ENCODE results near the gene WNT3A. TPM values are rescaled to one million over a fixed set of nuclear protein-coding genes. Genes with fewer than 3 reads are reported as not detected.

The WNT3A gene
- total RNA-seq, 2 experiments from 2014 or later: 0.08 to 0.14 TPM

DNA sequence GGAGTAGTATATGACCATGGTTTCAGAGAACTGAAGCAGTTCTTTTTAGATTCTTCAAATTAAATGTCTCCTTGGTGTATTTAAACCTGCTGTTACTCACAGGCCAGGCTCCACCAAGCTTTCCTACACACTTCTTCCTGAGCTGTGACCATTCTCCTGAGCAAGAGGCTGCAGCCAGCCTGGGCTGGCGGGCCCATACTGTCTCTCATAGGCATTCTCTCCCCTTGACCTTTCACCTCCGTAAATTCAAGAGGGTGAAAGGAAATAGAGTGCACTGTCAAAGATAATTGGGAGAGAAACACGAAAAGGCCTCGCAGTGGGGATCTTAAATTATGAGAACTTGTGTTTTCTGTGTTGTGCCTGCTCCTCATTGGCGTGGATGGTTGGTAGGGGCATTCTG, 78.0 kb downstream of the WNT3A start:
- H3K27ac Mint-ChIP-seq: peak overlapping the region; percentile 99
- H3K4me3 Mint-ChIP-seq: peak overlapping the region; percentile 97
- Histone ChIP-seq H3K36me3 (ENCODE audit: insufficient read depth, low read length) (peaks cover 22% of the 10 kb centered on the region), H3K4me1 (ENCODE audit: insufficient read depth, low read length) (peaks cover 84% of the 10 kb centered on the region), H3K27me3 (ENCODE audit: control insufficient read depth in 1 of 2, insufficient read depth in 2 of 2, low read length in 2 of 2) (no peaks in the 10 kb centered on the region), H3K9me3 (ENCODE audit: control insufficient read depth in 1 of 2, insufficient read depth in 1 of 2, low read length in 2 of 2) (no peaks in the 10 kb centered on the region), H3K27ac (ENCODE audit: low read depth in 1 of 2, low read length in 2 of 2) (no peak overlapping the region), H3K4me3 (ENCODE audit: low read length) (peak overlapping the region; percentile 80)
- DNase-seq: no peak
- TF ChIP-seq, protein P1, sequence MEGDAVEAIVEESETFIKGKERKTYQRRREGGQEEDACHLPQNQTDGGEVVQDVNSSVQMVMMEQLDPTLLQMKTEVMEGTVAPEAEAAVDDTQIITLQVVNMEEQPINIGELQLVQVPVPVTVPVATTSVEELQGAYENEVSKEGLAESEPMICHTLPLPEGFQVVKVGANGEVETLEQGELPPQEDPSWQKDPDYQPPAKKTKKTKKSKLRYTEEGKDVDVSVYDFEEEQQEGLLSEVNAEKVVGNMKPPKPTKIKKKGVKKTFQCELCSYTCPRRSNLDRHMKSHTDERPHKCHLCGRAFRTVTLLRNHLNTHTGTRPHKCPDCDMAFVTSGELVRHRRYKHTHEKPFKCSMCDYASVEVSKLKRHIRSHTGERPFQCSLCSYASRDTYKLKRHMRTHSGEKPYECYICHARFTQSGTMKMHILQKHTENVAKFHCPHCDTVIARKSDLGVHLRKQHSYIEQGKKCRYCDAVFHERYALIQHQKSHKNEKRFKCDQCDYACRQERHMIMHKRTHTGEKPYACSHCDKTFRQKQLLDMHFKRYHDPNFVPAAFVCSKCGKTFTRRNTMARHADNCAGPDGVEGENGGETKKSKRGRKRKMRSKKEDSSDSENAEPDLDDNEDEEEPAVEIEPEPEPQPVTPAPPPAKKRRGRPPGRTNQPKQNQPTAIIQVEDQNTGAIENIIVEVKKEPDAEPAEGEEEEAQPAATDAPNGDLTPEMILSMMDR (IDR thresholded peaks at IDR 0.05): no peak
- intact Hi-C loops (cut with DNase I, micrococcal nuclease): loop anchor here (2.0 to 10.0 kb wide), 6 partner anchors 14 to 1140 kb away; partner anchors contain the start of genes IBA57 (in 2 of the 2), COQ8A (in 1 of the 2) and ZNF678 (in 1 of the 2)
- peaks cover 49% of the 10 kb centered on the region for H3K36me3 Mint-ChIP-seq (ENCODE audit: low read depth)
- H3K9me3 Mint-ChIP-seq: no peaks in the 10 kb centered on the region
- no peaks in the 10 kb centered on the region for H3K27me3 Mint-ChIP-seq
- ChIA-PET CTCF (interaction anchor here (1.3 kb wide), 2 partner anchors 17 to 82 kb away, joined by 3 to 6 read pairs; no protein-coding TSS in a partner anchor), POLR2A (interaction anchor here (3.5 to 3.7 kb wide), 3 partner anchors 15 to 81 kb away, joined by 22 to 44 read pairs (median 38); partner anchors contain the start of genes IBA57 and MRPL55)
- ATAC-seq (ENCODE audit: poor library complexity): no peak
- H3K4me1 Mint-ChIP-seq (ENCODE audit: low read depth): peaks cover 71% of the 10 kb centered on the region

DNA sequence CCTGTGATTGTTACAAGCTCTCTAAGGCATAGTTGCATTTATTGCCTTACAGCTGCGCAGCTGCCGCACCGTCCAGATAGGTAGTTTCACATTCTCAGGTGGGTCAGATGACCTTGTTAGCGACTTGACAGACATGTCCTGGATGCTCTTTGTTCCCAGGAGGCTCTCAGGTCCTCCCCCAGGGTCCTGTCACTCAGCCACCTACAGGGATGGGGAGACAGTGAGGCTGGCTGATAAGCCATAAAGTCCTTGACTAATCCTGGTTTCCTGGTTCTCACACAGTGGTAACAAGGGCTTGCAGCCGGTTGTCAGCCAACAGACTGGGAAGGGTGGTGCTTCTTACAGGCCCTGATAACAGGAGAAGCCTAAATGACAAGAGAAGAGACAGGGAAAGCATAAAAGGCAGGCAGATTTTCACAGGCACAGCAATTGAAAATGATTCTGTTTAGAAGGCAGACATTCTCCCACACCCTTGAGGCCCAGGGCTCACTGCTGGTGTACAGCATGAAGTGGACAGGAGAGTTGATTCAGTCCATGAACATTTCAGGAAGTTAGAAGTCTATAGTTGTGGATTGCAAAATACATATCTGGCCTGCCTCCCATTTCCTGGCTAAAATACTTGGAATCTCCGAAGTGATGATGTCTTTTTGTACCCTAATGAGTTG, 78.6 kb downstream of the WNT3A start:
- Histone ChIP-seq H3K9me3 (ENCODE audit: control insufficient read depth in 1 of 2, insufficient read depth in 1 of 2, low read length in 2 of 2) (no peaks in the 10 kb centered on the region), H3K27me3 (ENCODE audit: control insufficient read depth in 1 of 2, insufficient read depth in 2 of 2, low read length in 2 of 2) (no peaks in the 10 kb centered on the region), H3K27ac (ENCODE audit: low read depth in 1 of 2, low read length in 2 of 2) (peak overlapping the region in 1 of 2 donors; percentile 32), H3K4me3 (ENCODE audit: low read length) (peak overlapping the region; percentile 2), H3K36me3 (ENCODE audit: insufficient read depth, low read length) (peaks cover 24% of the 10 kb centered on the region), H3K4me1 (ENCODE audit: insufficient read depth, low read length) (peaks cover 84% of the 10 kb centered on the region)
- DNase-seq (peak in 1 of 14 experiments; percentile 40), ATAC-seq (ENCODE audit: poor library complexity) (no peak)
- H3K27ac Mint-ChIP-seq: peak overlapping the region; percentile 99
- peaks cover 53% of the 10 kb centered on the region for H3K36me3 Mint-ChIP-seq (ENCODE audit: low read depth)
- H3K9me3 Mint-ChIP-seq: no peaks in the 10 kb centered on the region
- POLR2A ChIA-PET: no interaction called here
- intact Hi-C loops (cut with DNase I, micrococcal nuclease): loop anchor here in 1 of 2 experiments (2.0 to 10.0 kb wide), 3 partner anchors 13 to 1141 kb away; partner anchors contain the start of gene COQ8A
- H3K27me3 Mint-ChIP-seq: no peaks in the 10 kb centered on the region
- TF ChIP-seq, protein P1 (IDR thresholded peaks at IDR 0.05): no peak
- CTCF ChIA-PET: interaction anchor here (1.3 kb wide), 1 partner anchor 81 kb away, joined by 3 read pairs; no protein-coding TSS in a partner anchor
- H3K4me1 Mint-ChIP-seq (ENCODE audit: low read depth): peaks cover 77% of the 10 kb centered on the region
- peak overlapping the region; percentile 97 for H3K4me3 Mint-ChIP-seq

DNA sequence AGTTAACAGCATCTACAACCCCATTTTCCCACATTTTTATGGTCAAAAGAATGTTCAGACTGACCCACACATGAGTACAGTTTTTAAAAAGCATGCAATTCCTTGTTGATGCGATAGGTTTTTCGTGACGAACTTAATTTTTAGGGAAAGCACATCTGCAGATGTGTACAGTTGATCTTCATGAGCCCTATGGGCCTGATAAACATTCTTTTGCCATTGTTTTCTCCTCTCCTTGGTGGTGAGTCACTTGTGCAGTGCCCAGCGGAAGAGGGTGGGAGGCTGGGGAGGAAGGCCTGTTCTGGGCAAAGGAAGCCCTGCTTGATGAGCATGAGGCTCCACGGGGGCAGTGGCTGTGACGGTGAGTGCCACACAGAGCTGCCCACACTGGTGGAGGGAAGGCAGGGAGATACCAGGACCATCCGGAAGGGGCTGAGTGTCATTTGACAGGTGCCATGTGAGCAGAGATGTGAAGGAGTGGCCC, 81.0 kb downstream of the WNT3A start:
- peaks cover 94% of the 10 kb centered on the region for H3K4me1 ChIP-seq (ENCODE audit: insufficient read depth, low read length)
- H3K9me3 ChIP-seq (ENCODE audit: control insufficient read depth in 1 of 2, insufficient read depth in 1 of 2, low read length in 2 of 2): no peaks in the 10 kb centered on the region
- H3K36me3 Mint-ChIP-seq (ENCODE audit: low read depth): peaks cover 76% of the 10 kb centered on the region
- H3K9me3 Mint-ChIP-seq: no peaks in the 10 kb centered on the region
- peaks cover 96% of the 10 kb centered on the region for H3K4me1 Mint-ChIP-seq (ENCODE audit: low read depth)
- ChIA-PET CTCF (interaction anchor here (1.1 to 1.4 kb wide), 2 partner anchors 12 to 14 kb away, joined by 3 to 5 read pairs; no protein-coding TSS in a partner anchor), POLR2A (interaction anchor here (2.3 kb wide), 1 partner anchor 11 kb away, joined by 10 read pairs; no protein-coding TSS in a partner anchor)
- peak overlapping the region; percentile 99 for H3K27ac Mint-ChIP-seq
- H3K36me3 ChIP-seq (ENCODE audit: insufficient read depth, low read length): peaks cover 37% of the 10 kb centered on the region
- H3K27ac ChIP-seq (ENCODE audit: low read depth in 1 of 2, low read length in 2 of 2): peak overlapping the region in 1 of 2 donors; percentile 45
- H3K27me3 Mint-ChIP-seq: no peaks in the 10 kb centered on the region
- intact Hi-C loops (cut with DNase I, micrococcal nuclease): loop anchor here in 1 of 2 experiments (5.0 to 10.0 kb wide), 2 partner anchors 409 to 1143 kb away; partner anchors contain the start of gene COQ8A
- peak in 5 of 14 experiments; percentile 31 to 62 (median 45) for DNase-seq
- TF ChIP-seq, protein P1 (IDR thresholded peaks at IDR 0.05): no peak
- ATAC-seq (ENCODE audit: poor library complexity): peak; percentile 18
- no peaks in the 10 kb centered on the region for H3K27me3 ChIP-seq (ENCODE audit: control insufficient read depth in 1 of 2, insufficient read depth in 2 of 2, low read length in 2 of 2)
- peak overlapping the region; percentile 5 for H3K4me3 ChIP-seq (ENCODE audit: low read length)
- peak overlapping the region; percentile 79 for H3K4me3 Mint-ChIP-seq

All from CD4-positive, alpha-beta T cell (primary cell).